ENCODE data around the gene PCCA.

PCCA gene

DNA sequence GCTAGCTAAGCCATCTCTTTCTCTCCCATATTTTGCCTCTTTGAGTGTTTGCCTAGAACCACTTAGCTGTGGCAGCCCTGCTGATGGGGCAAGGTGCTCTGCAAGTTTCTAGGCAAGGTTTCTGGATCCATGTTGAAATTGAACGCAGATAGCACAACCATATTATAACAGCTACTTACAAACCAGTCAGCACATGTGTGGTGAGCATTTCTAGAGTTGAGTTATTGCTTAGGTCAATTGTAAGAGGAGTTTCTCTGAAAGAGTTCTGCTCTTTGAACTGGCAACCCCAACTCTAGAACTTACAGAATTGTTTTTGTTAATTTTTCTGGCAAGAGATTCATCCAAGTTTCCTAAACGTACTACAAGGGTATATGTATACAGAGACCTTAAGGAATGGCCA, 396.4 kb downstream of the PCCA start:
- Histone ChIP-seq H3K9me2 (replicated peaks; ENCODE audit: insufficient read depth, low read length) (no peaks in the 10 kb centered on the region), H4K20me1 (ENCODE audit: low read depth, low read length) (no peaks in the 10 kb centered on the region), H3K27me3 (ENCODE audit: low read length) (no peaks in the 10 kb centered on the region), H3K4me2 (ENCODE audit: low read depth, low read length, poor library complexity, severe bottlenecking) (no peak overlapping the region), H3K27ac (ENCODE audit: low read depth, low read length) (no peak overlapping the region), H3K9ac (ENCODE audit: low read length) (no peak overlapping the region), H3K36me3 (ENCODE audit: low read length) (no peaks in the 10 kb centered on the region), H3K4me3 (ENCODE audit: insufficient read depth, low read length, poor library complexity, severe bottlenecking) (no peak overlapping the region), H3F3A (ENCODE audit: insufficient read depth) (no peaks in the 10 kb centered on the region), H3K79me2 (ENCODE audit: insufficient read depth, low read length) (no peaks in the 10 kb centered on the region), H2AFZ (ENCODE audit: low read depth, low read length, severe bottlenecking) (no peak overlapping the region), H3K9me3 (ENCODE audit: insufficient read depth, low read length) (no peaks in the 10 kb centered on the region)
- TF ChIP-seq EZH2phosphoT487 (conservative IDR thresholded peaks at IDR 0.05; ENCODE audit: low read length) = no peak
- TF ChIP-seq, protein P1, sequence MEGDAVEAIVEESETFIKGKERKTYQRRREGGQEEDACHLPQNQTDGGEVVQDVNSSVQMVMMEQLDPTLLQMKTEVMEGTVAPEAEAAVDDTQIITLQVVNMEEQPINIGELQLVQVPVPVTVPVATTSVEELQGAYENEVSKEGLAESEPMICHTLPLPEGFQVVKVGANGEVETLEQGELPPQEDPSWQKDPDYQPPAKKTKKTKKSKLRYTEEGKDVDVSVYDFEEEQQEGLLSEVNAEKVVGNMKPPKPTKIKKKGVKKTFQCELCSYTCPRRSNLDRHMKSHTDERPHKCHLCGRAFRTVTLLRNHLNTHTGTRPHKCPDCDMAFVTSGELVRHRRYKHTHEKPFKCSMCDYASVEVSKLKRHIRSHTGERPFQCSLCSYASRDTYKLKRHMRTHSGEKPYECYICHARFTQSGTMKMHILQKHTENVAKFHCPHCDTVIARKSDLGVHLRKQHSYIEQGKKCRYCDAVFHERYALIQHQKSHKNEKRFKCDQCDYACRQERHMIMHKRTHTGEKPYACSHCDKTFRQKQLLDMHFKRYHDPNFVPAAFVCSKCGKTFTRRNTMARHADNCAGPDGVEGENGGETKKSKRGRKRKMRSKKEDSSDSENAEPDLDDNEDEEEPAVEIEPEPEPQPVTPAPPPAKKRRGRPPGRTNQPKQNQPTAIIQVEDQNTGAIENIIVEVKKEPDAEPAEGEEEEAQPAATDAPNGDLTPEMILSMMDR (IDR thresholded peaks at IDR 0.05; ENCODE audit: insufficient read depth, low read length, poor library complexity, severe bottlenecking) = no peak

DNA sequence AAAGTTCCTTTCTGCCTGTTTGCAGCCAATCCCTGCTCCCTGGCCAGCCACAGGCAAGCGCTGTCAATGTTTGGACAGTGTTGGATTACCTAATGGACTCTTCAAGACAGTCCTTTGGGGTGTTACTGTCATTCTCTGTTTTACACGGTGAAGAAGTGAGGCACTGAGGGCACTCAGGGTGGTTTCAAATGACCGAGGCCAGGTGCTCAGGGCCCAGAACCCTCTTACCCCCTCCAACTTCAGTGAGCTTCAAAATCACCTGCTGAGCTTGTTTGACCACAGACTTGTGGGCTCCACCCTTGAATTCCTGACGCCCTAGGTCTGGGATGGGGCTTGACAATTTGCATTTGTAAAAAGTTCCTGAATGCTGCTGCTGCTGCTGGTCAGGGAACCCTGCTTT, 401.8 kb downstream of the PCCA start:
- TF ChIP-seq EZH2phosphoT487 (conservative IDR thresholded peaks at IDR 0.05; ENCODE audit: low read length) = no peak
- TF ChIP-seq, protein P1 (IDR thresholded peaks at IDR 0.05; ENCODE audit: insufficient read depth, low read length, poor library complexity, severe bottlenecking) = no peak
- H3K4me2 ChIP-seq (ENCODE audit: low read depth, low read length, poor library complexity, severe bottlenecking) = no peak overlapping the region
- no peak overlapping the region for H3K4me3 ChIP-seq (ENCODE audit: insufficient read depth, low read length, poor library complexity, severe bottlenecking)
- H4K20me1 ChIP-seq (ENCODE audit: low read depth, low read length) = no peaks in the 10 kb centered on the region
- H3K9ac ChIP-seq (ENCODE audit: low read length) = no peak overlapping the region
- no peaks in the 10 kb centered on the region for H3K9me3 ChIP-seq (ENCODE audit: insufficient read depth, low read length)
- H3K9me2 ChIP-seq (replicated peaks; ENCODE audit: insufficient read depth, low read length) = no peaks in the 10 kb centered on the region
- no peaks in the 10 kb centered on the region for H3K79me2 ChIP-seq (ENCODE audit: insufficient read depth, low read length)
- H3K27me3 ChIP-seq (ENCODE audit: low read length) = no peaks in the 10 kb centered on the region
- no peak overlapping the region for H2AFZ ChIP-seq (ENCODE audit: low read depth, low read length, severe bottlenecking)
- no peaks in the 10 kb centered on the region for H3K36me3 ChIP-seq (ENCODE audit: low read length)
- H3K27ac ChIP-seq (ENCODE audit: low read depth, low read length) = no peak overlapping the region
- no peaks in the 10 kb centered on the region for H3F3A ChIP-seq (ENCODE audit: insufficient read depth)

- H3K36me3 ChIP-seq (ENCODE audit: low read length) = no peaks in the 10 kb centered on the region
Measured at GRCh38 chr13:100491164-100491842, 402.4 kb downstream of the PCCA start.

More at GRCh38 chr13:100491164-100491842, 402.4 kb downstream of the PCCA start:
- Histone ChIP-seq H3K9ac (ENCODE audit: low read length) (no peak overlapping the region), H3K4me2 (ENCODE audit: low read depth, low read length, poor library complexity, severe bottlenecking) (no peak overlapping the region), H3K9me3 (ENCODE audit: insufficient read depth, low read length) (no peaks in the 10 kb centered on the region), H3K79me2 (ENCODE audit: insufficient read depth, low read length) (no peaks in the 10 kb centered on the region), H3K27me3 (ENCODE audit: low read length) (no peaks in the 10 kb centered on the region), H3K27ac (ENCODE audit: low read depth, low read length) (no peak overlapping the region), H3F3A (ENCODE audit: insufficient read depth) (no peaks in the 10 kb centered on the region), H3K9me2 (replicated peaks; ENCODE audit: insufficient read depth, low read length) (no peaks in the 10 kb centered on the region), H4K20me1 (ENCODE audit: low read depth, low read length) (no peaks in the 10 kb centered on the region), H2AFZ (ENCODE audit: low read depth, low read length, severe bottlenecking) (no peak overlapping the region), H3K4me3 (ENCODE audit: insufficient read depth, low read length, poor library complexity, severe bottlenecking) (no peak overlapping the region)
- TF ChIP-seq EZH2phosphoT487 (conservative IDR thresholded peaks at IDR 0.05; ENCODE audit: low read length) = no peak
- TF ChIP-seq, protein P1 (IDR thresholded peaks at IDR 0.05; ENCODE audit: insufficient read depth, low read length, poor library complexity, severe bottlenecking) = no peak
